C1 segment of cervical spinal cord (tissue), 14 donors: ENCODE data around the gene STX2.
"Not testable (repeated sequence)": the region's sequence is repeated elsewhere in the genome, so short reads cannot be mapped to it uniquely, and the experiment has no call there.

Source experiments
- DNase-seq, 14 donors: peaks; one replicate each; lab custom pipeline; 2025; lab: John Stamatoyannopoulos, UW

The STX2 gene

DNA sequence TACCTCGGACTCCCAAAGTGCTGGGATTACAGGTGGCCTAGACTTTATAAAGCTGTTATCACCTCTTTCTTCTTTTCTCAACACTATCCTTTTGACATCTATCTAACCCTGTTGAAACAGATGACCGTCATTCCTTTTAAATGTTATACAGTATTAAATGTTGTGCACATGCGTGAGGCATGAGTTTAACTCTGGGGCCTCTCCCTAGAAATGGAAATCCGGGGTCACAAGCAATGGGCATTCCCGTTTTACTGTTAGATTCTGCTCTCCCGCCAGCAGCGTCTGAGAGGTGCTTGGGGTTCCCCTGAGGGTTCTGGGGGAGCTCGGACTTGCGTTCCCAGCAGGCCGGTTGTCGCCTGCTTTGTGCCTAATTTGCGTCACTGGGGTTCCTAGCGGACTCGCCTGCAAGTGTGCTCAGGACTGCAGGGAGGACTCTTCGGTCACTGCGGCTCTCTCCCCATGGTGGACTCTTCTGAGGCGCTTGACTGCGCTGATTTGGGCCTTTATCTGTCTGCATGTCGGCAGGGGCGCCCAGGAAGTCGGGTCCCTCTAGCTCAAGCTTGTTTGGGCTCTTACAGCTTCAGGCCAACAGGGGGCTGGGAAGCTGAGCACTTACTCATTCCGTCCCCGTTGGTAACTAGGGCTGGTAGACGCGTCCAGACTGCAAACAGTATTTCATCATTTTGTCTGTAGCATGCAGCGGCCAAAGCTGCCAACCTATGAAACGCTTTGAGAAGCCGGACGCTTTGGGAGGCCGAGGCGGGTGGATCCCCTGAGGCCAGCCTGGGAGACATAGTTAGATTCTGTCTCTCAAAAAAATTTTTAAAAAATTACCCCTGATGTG, 31.6 kb upstream of the STX2 start:
- peak in 13 of 14 donors; percentile 12 to 73 (median 49) for DNase-seq

DNA sequence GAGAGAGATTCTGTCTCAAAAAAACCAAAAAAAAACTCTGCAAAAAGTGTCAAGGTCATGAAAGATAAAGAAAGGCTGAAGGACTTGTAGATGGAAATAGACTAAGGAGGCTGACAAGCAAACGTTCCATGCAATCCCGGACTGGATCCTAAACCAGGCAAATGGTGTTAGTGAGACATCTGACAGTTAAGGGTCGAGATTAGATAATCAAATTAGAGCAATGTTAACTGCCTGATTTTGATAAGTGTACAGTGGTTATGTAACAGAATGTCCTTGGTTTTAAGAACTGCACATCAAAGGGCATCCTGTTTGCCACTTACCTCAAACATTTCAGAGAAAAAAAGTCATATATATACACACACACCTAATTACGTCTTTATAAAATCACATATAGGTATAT, 29.4 kb upstream of the STX2 start:
- DNase-seq, result no peak

DNA sequence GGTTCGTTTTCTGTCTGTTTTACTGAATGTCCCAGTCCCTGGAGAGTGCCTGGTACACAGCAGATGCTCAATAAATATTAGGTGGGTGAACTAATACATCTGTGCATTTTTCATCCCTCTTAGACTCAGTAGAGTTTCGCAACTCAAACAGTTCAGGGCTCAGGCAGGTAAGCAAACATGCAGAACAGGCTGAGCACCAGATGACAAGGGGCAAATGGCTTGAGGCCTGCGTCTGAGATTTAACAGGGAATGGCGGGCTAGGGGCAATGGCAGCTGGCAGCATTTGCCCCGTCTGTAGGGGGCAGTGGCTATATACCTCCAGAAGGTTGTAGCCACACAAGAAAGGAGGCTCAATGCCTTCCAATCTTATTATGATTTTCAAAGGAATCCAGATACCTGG, 24.2 kb upstream of the STX2 start:
- DNase-seq, result no peak

DNA sequence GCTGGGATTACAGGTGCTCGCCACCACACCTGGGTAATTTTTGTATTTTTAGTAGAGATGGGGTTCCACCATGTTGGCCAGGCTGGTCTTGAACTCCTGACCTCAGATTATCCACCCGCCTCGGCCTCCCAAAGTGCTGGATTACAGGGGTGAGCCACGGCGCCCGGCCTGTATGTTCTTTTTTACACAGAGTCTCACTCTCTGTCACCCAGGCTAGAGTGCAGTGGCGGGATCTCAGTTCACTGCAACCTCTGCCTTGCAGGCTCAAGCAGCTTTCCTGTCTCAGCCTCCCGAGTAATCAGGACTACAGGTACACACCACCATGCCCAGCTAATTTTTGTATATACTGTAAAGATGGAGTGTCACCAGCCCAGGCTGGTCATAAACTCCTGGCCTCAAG, 23.7 kb upstream of the STX2 start:
- not testable (repeated sequence) for DNase-seq

DNA sequence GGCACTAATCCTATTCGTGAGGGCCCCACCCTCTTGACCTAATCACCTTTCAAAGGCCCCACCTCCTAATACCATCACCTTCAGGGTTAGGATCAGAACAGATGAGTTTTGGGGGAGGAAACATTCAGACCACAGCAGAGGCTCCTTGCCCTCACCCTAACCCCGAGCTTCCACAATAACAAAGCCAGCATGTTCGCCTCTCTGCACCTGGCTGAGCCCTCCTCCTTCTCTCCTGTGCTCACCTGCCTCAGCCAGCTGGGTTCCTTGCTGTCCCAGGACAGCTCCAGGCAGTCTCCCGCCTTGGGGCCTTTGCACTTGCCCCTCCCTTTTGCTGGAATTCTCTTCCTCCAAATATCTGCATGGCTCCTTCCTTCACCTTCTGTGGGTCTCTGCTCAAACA, 23.1 kb upstream of the STX2 start:
- DNase-seq, result no peak

DNA sequence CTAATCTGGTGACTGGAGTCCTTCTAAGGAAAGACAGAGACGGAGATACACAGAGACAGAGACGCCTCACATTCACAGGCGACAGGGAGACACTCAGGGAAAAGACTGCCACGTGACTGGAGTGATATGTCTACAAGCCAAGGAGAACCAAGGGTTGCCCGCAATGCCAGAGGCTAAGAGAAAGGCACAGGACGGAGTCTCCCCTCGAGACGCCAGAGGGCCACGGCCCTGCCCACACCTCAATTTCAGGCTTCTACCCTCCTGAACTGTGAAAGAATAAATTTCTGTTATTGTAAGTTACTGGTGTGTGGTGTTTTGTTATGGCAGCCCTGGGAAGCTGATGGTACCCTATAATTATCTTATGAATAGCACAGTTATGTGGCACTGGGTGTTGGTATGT, 21.3 kb upstream of the STX2 start:
- DNase-seq, result no peak

DNA sequence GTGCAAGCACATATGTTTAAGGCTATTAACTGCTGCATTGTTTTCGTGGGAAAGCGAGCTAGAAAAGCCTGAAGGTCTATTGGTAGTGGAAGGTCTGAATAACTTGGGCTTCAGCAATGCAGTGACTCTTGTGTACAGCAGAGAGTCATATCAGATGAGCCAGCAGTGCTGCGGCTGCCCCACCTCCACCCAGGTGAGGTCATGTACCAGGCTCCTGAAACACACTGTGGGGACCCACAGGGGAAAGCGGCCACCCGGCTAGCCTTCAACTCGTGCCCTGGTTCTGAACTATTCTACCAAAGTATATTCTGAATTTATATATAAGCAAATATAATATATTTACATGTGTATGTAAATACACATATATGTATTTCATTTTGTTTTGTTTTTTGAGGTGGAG, 20.1 kb upstream of the STX2 start:
- no peak for DNase-seq

DNA sequence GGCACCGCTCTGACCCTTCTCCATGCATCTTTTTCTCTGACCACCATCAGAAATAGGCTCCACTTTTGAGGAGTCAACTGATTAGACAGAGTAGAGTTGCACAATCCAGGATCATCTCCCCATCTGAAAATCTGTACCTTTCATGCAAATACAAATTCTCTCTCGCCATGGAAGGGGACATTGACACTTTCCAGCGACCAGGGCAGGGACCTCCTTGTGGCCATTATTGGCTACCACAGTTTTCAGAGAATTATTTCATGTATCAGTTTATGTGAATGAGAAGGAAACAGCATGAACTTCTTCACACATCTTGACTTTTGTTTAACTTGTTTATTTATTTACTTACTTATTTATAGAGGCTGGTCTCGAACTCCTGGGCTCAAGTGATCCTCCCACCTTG, 19.0 kb upstream of the STX2 start:
- DNase-seq, result no peak

DNA sequence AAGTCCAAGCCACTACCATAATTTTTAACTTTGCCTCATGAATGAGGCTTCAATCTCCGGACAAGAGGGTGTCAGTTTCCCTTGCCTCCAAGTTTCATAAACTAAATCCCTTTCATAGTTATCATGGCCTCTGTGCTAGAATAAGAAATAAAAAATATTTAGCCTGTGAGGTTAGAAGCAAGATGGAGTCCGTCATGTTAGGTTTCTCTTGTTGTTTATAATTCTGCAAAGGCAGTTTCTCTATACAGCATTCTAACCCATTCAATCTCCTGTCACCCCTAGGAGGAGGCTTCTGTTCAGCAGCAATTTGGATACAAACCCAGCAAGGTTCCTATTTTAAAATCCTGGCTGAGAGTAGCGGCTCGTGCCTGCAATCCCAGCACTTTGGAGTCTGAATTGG, 17.0 kb upstream of the STX2 start:
- DNase-seq, result no peak

DNA sequence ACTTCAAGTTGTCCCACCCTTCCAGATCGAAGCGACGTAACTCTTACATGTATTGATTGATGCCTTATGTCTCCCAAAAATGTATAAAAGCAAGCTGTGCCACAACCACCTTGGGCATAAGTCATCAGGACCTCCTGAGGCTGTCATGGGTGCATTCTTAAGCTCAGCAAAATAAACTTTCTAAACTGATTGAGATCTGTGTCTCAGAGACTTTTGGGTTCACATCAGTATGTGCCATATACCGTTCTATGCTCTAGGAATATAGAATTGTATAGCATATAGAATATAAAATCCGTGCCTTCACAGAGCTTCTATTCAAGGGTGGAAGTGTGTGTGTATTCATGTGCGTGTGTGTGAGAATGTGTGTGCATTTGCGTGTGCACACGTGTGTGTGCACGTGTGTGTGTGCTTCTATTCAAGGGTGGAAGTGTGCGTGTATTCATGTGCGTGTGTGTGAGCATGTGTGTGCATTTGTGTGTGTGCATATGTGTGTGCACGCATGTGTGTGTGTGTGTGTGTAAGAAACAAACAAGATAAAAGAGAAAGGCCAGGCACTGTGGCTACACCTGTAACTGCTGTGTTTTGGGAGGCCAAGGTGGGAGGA, 11.5 kb upstream of the STX2 start:
- DNase-seq, result no peak

DNA sequence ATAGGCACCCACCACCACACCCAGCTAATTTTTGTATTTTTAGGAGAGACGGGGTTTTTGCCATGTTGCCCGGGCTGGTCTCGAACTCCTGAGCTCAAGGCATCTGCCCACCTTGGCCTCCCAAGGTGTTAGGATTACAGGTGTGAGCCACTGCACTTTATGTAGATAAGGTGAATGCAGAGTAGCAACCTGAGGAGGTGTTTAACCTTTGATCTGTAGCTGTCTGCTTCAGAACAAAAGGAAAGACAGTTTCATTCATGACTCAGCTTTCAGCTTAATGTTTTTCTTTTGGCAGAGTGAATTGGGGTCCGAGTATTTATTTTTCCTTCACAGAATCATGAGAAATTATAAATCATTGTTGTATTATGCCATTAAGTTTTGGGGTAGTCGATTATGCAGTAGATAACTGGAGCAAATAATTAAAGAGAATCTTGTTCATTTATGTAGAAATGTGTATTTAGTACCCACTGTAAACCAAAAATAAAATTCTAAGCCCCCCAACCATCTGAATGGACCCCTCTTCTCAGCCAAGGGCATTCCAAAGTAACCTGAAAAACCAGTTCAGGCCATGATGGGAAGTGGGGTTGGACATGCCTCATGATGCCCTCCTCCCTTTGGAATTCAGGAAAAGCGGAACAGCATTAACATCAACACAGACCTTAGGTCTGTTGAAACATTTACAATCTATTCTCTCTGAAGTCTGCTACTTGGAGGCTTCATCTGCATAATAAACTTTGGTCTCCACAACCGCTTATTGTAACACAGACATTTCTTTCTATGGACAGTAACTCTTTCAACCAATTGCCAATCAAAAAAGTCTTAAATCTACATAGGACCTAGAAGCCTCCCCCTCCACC, 10.7 kb upstream of the STX2 start:
- DNase-seq, result no peak

DNA sequence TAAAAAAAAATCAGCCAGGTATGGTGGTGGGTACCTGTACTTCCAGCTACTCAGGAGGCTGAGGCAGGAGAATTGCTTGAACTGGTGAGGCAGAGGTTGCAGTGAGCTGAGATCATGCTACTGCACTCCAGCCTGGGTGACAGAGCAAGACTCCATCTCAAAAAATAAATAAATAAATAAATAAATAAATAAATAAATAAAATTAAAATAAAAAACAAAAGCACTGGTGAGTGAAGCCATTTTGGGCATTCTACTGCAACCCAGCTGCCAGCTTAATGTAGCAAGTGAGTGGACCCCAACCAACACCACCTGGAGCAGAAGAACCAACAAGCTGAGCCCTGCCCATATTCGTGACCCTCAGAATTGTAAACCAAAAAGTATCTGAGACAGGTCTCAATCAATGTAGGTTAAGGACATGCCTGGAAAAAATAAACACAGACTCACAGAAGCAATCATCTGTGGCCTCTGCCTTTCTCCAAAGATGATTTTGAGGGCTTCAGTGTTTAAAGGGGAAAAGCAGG, 9.8 kb upstream of the STX2 start:
- DNase-seq, result not testable (repeated sequence)

DNA sequence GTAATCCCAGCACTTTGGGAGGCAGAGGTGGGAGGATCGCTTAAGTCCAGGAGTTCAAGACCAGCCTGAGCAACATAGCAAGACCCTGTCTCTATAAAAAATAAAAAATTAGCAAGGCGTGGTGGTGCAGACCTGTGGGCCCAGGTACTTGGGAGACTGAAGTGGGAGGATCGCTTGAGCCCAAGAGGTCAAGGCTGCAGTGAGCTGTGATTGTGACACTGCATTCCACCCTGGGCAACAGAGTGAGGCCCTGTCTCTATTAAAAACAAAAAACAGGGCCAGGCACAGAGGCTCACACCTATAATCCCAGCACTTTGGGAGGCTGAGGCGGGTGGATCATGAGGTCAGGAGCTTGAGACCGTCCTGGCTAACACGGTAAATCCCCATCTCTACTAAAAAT, 9.1 kb upstream of the STX2 start:
- DNase-seq, result not testable (repeated sequence)

DNA sequence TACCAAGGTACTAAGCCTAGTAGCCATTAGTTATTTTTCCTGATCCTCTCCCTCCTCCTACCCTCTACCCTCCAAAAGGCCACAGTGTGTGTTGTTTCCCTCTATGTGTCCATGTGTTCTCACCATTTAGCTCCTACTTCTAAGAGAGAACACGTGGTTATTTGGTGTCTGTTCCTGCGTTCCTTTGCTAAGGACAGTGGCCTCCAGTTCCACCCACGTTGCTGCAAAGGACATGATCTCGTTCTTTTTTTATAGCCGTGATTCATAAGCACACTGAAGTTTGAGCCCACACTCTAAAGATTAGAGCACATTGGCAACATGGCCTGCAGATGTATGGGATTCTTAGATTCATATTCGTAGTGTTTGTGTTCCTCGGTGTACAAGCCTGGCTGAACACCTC, 8.1 kb upstream of the STX2 start:
- DNase-seq, result no peak

DNA sequence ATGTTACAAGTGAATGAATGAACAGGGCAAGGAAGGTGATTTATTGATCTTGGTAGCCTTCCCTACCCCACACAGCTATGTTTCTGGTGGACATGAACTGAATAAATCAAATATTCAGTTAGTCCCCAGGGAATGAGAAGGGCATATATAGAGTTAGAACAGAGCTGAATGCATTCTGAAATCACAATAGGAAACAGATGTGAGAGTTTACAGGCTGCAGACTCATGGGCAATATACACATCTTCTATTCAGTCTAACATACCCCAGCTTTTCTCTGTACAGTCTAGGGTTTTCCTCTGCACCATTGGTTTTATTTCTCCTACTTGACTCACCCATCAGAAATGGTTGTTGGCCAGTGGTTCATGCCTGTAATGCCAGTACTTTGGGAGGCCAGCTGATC, 7.3 kb upstream of the STX2 start:
- DNase-seq, result no peak

DNA sequence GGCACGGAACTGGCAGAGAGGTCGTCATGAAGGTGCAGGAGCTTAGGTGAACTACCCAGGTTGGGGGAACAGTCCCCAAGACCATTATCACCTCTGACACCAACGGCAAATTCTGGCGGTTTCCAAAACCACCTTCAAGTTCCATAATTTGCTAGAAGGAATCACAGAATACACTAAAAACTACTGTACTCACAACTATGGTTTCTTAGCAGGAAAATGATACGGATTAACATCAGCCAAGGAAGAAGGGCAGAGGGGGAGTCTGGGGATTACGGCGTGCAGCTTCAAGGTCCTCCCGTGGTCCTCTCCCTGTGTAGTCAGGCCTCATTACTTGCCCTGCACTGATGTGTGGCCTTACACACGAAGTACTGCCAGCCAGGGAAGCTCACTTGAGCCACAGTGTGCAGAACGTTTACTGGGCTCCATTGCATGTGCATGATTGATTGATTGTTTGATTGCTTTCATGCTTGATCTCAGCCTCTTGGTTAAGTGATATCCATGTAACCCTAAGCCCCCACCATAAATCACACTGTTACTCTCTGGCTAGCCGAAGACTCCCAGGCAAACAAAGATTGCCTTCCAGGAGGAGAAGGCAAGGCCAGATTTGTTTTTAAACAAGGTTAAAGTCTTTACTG, 837 bp upstream of the STX2 start:
- DNase-seq, result no peak

DNA sequence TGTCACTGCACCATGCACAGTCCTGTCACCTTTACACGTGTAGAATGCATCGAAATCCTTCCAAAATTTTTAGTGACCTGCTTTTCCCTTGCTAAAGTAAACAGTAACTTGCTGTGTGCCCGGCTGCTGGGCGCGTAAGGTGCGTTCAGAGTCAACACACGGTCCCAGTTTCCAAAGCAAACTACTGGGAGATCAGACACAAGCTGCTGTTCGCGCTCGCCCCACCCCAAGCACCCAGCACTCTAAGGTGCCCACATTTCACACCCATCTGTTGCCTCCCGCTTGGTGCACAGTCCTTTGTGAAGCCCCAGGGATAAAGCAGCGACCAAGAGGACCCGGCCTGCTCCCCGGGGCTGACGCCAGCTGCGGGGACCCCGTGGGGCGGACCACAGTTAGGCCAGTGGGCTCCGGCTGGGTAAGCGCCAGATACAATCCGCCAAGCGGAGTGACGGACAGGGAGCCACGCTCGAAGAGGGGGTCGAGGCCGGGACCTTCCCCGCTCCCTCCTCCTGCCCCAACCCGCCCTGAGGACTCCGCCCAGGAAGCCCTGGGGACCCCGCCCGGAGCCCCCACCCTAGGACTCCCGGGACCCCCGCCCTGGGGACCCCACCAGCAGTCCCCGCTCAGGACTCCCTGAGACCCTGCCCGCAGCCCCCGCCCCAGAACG, 633 bp downstream of the STX2 start:
- DNase-seq, result peak in 5 of 14 donors; percentile 34 to 50 (median 44)

DNA sequence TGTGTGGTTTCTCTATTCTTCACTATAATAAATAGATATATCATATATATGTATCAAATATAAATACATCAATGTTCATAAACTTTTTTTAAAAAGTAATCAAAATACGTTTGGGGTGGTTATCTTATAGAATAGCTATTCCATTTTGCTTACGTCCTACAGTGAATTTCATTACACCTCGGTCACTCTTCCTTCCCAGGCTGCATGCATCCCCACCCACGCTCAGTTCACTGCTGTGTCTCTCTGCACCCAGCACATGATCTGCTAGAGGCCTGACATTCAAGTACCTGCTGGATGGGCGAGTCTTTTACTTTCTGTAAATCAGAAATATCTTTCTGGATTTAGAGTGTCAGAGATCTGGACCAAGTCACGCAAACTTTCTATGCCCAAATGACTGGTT, 3.6 kb downstream of the STX2 start:
- DNase-seq, result no peak

DNA sequence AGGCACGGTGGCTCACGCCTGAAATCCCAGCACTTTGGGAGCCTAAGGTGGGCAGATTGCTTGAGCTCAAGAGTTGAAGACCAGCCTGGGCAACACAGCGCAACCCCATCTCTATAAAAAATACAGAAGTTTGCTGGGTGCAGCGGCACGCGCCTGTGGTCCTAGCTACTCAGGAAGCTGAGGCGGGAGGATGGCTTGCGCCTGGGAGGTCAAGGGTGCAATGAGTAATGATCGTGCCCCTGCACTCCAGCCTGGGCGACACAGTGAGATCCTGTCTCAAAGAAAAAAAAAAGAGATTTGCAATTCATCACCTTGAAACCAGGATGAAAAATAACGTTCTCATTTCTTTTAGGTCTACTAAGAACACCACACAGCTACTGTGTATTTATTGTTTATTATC, 4.0 kb downstream of the STX2 start:
- DNase-seq, result no peak

DNA sequence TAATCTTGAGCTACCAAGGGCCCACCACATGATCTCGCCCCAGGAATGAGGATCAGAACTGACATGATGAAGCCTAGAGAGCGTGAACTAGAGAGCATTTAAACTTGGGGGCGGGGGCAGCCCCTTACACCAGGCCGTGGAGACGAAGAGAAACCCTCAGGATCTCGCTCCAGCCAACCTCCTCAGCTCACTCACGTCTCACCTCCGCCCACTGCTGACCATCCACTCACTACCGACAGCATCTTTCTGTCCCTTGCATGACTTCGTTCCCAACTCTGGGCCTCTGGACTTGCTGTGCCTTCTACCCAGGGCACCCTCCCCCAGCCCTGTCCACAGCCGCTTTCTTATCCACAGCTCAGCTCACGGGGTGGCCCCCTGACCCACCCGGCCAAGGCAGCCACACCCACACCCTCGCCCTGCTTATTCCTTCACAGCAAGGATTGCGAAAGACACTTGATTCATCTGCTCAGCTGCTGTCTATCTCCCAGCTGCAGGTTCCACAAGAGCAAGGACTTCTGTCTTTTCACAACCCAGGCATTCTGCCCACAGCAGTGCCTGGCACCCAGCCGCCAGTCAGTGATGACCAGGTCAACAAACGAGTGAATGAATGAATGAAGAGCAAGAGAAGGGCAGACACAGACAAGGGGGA, 6.4 kb downstream of the STX2 start:
- DNase-seq, result peak in 10 of 14 donors; percentile 9 to 80 (median 40)
